ENCODE measurements around the gene FGD2.
A peak's percentile ranks its signal among the peaks of the same experiment; 100 is the strongest.

Gene FGD2, protein sequence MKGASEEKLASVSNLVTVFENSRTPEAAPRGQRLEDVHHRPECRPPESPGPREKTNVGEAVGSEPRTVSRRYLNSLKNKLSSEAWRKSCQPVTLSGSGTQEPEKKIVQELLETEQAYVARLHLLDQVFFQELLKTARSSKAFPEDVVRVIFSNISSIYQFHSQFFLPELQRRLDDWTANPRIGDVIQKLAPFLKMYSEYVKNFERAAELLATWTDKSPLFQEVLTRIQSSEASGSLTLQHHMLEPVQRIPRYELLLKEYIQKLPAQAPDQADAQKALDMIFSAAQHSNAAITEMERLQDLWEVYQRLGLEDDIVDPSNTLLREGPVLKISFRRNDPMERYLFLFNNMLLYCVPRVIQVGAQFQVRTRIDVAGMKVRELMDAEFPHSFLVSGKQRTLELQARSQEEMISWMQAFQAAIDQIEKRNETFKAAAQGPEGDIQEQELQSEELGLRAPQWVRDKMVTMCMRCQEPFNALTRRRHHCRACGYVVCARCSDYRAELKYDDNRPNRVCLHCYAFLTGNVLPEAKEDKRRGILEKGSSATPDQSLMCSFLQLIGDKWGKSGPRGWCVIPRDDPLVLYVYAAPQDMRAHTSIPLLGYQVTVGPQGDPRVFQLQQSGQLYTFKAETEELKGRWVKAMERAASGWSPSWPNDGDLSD

GRCh38 chr6:37005061-37005810 is at the start of gene FGD2:
TSS of gene FGD2 (plus strand) at chr6:37005655. CDS start at chr6:37005818, 163 bp downstream.
- Histone ChIP-seq H3K4me3 (peak within 1 kb of the TSS; percentile 15 to 40 (median 31)), H3K27ac (peak within 1 kb of the TSS in 20 of 21 experiments; percentile 28 to 91 (median 66))

- Histone ChIP-seq H3K27ac (peak overlapping the region in 12 of 21 experiments; percentile 1 to 76 (median 65)), H3K4me3 (peak overlapping the region in 3 of 7 experiments; percentile 10 to 34 (median 23))
Measured at GRCh38 chr6:36955671-36956445, 49.6 kb upstream of the FGD2 start.

- peak overlapping the region in 1 of 7 experiments; percentile 34 for H3K4me3 ChIP-seq
Measured at GRCh38 chr6:36956446-36956820, 49.0 kb upstream of the FGD2 start.

GRCh38 chr6:36957773-36958271 is 47.6 kb upstream of the FGD2 start:
- H3K4me3 ChIP-seq: no peak overlapping the region
- H3K27ac ChIP-seq: peak overlapping the region in 5 of 21 experiments; percentile 9 to 32 (median 13)

More at GRCh38 chr6:36956446-36956820, 49.0 kb upstream of the FGD2 start:
- H3K27ac ChIP-seq: peak overlapping the region in 8 of 21 experiments; percentile 1 to 76 (median 65)

DNA sequence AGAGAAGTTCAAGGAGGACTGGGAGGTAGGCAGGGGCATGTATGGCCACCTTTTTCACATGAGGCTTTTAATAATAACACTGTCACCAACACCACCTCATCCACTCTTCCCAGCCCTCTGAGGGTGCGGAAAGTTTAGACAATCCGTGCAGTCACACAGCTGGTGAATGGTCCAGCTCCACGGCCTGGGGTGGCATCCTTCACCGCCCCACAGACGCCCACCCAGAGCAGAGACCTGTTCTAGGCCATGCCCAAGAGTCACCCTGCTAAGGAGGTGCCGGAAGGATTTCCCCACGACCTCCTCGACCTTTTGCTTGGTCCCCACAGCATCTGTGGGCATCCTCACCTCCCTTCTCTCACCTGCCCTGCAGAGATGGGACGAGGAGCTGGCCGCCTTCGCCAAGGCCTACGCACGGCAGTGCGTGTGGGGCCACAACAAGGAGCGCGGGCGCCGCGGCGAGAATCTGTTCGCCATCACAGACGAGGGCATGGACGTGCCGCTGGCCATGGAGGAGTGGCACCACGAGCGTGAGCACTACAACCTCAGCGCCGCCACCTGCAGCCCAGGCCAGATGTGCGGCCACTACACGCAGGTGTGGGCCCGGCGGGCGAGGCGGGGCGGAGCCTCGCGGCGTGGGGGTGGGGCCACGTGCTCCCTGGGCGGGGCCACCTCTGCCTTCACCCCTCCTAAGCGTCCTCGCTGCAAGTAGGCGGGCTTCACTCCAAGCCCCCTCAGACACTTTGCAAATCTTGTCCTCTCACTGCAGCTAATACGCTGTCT is 46.5 kb upstream of the FGD2 start:
- H3K27ac ChIP-seq: peak overlapping the region in 1 of 21 experiments; percentile 21

GRCh38 chr6:36959555-36960250 is 45.8 kb upstream of the FGD2 start:
- Histone ChIP-seq H3K27ac (peak overlapping the region in 1 of 21 experiments; percentile 63), H3K4me3 (no peak overlapping the region)

More for the DNA sequence above, 46.5 kb upstream of the FGD2 start:
- H3K4me3 ChIP-seq: no peak overlapping the region

- Histone ChIP-seq H3K27ac (peak overlapping the region in 2 of 21 experiments; percentile 4 to 24), H3K4me3 (no peak overlapping the region)
Measured at GRCh38 chr6:36961441-36962435, 43.7 kb upstream of the FGD2 start.

GRCh38 chr6:36962874-36963273 is 42.6 kb upstream of the FGD2 start:
- H3K4me3 ChIP-seq: no peak overlapping the region
- H3K27ac ChIP-seq: peak overlapping the region in 7 of 21 experiments; percentile 2 to 69 (median 39)

- H3K27ac ChIP-seq: peak overlapping the region in 12 of 21 experiments; percentile 2 to 69 (median 39)
Measured at GRCh38 chr6:36963451-36964290, 41.8 kb upstream of the FGD2 start.

DNA sequence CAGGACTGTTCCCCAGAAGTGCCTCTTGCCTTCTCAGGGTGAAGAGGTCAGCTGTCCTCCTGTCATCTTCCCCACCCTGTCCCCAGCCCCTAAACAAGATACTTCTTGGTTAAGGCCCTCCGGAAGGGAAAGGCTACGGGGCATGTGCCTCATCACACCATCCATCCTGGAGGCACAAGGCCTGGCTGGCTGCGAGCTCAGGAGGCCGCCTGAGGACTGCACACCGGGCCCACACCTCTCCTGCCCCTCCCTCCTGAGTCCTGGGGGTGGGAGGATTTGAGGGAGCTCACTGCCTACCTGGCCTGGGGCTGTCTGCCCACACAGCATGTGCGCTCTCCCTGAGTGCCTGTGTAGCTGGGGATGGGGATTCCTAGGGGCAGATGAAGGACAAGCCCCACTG is 41.1 kb upstream of the FGD2 start:
- H3K27ac ChIP-seq: peak overlapping the region in 8 of 21 experiments; percentile 2 to 69 (median 34)
- H3K4me3 ChIP-seq: no peak overlapping the region

More at GRCh38 chr6:36963451-36964290, 41.8 kb upstream of the FGD2 start:
- H3K4me3 ChIP-seq: no peak overlapping the region

GRCh38 chr6:36964908-36965307 is 40.5 kb upstream of the FGD2 start:
- Histone ChIP-seq H3K27ac (peak overlapping the region in 1 of 21 experiments; percentile 61), H3K4me3 (no peak overlapping the region)

DNA sequence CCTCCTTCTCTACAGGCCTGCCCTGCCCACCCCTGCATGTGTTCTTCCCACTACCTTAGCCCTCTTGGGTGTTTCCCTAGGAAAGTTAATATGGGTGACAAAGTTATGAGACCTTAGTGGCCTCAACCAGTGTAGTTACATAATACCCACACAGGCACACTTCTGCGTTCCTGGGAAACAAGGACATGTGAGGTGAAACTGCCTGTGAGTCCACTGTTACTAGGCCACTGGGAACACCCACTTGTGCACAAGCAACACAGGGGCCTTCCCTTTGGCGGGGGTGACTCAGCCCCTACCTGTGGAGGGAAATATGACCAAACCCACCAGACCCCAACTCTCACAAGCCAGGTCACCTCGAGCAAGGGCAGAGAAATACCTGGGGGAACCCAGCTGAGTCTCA is 38.2 kb upstream of the FGD2 start:
- Histone ChIP-seq H3K4me3 (no peak overlapping the region), H3K27ac (peak overlapping the region in 3 of 21 experiments; percentile 20 to 42 (median 30))

DNA sequence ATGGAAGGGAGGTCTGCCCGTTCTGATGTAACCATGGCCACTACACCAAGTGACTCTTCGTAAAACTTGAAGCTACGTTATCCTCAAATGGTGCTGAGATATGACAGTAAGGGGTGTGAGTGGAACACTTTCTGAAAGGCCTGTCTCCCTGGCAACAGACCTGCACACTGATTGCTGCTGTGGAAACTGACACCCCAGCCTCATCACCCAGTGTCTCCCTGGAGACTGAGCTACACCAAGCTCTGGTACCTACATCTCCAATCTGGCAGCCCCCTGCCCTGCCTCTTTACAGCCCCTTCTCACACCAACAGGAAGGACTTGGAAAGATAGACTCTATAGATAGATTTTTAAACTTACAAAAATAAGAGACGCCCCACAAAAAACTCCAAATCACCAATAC is 37.7 kb upstream of the FGD2 start:
- Histone ChIP-seq H3K4me3 (no peak overlapping the region), H3K27ac (peak overlapping the region in 2 of 21 experiments; percentile 30 to 42)

GRCh38 chr6:36968266-36968977 is 37.0 kb upstream of the FGD2 start:
- peak overlapping the region in 6 of 21 experiments; percentile 4 to 68 (median 44) for H3K27ac ChIP-seq
- H3K4me3 ChIP-seq: no peak overlapping the region

DNA sequence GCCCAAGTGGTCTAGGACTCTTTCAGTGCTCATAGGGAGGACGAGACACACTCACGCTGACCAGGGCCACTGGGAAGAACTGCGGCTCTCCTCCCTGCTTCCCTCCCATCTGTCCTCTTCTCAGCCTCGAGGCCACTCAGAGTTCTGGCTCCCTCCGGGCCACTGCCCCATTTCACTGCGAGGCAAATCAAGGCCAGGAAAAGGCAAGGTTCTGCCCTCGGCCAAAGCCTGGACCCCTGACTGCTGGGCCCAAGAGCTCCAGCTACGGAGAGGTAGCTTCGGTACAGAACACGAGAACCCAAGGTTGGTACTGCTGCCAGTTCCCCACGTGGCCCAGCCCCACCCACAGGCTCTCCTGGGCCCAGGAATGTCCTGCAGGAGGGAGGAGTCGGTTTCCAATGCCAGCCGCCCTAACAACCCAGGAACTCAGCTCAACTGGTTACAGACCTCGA is 36.2 kb upstream of the FGD2 start:
- no peak overlapping the region for H3K4me3 ChIP-seq
- peak overlapping the region in 8 of 21 experiments; percentile 4 to 68 (median 44) for H3K27ac ChIP-seq
